ENCODE data around the gene ALDH5A1. TPM values are rescaled to one million over a fixed set of nuclear protein-coding genes. Genes with fewer than 3 reads are reported as not detected.
"Not testable (repeated sequence)": the region's sequence is repeated elsewhere in the genome, so short reads cannot be mapped to it uniquely, and the experiment has no call there.

ALDH5A1 gene
- polyA plus RNA-seq, 3 donors = 3.2 to 6.7 (median 3.4) TPM

DNA sequence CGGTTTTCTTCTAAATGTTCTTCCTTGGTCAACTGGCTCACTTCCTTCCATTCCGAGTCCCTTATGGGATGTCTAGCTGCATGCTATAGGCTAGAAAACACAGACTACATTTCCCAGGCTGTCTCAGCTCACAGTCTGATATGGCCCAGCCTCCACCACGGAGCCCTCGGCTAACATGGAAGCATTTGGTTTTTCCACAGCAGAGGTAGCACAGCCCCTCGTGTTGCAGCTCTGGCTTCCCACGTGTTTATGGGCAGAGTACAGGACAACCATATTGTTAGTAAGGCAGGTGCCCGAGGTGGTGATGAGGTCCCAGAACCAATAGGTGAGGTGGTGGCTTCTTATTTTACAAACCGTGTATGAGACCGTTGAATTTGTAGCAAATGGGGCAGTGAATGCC is 14.1 kb upstream of the ALDH5A1 start:
- no peak overlapping the region for H3K27ac ChIP-seq (ENCODE audit: low read depth, low read length)
- WGBS, 3 donors = 86 to 97% (median 89%) methylated on average over 9 of the region's 9 CpGs

DNA sequence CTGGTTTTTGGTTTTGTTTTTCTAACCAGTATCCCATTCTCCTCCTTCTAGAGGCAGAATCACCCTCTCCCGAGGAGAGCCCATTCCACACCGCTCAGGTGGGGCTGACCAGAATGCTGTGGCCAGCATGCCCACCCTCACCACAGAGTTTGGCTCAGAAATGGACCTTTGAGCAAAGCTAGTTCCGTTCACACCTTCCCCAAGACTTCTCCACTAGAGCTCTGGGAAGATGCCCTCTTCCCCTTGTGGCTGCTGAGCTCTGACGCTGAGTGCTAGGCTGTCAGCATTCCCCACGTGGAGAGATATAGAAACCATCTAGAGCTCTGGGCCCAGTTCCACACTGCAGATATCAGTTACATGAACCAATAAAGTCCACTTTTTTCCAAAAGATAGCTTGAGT is 13.3 kb upstream of the ALDH5A1 start:
- WGBS, 3 donors = 82 to 88% (median 86%) methylated on average over 5 of the region's 5 CpGs
- H3K27ac ChIP-seq (ENCODE audit: low read depth, low read length) = no peak overlapping the region

DNA sequence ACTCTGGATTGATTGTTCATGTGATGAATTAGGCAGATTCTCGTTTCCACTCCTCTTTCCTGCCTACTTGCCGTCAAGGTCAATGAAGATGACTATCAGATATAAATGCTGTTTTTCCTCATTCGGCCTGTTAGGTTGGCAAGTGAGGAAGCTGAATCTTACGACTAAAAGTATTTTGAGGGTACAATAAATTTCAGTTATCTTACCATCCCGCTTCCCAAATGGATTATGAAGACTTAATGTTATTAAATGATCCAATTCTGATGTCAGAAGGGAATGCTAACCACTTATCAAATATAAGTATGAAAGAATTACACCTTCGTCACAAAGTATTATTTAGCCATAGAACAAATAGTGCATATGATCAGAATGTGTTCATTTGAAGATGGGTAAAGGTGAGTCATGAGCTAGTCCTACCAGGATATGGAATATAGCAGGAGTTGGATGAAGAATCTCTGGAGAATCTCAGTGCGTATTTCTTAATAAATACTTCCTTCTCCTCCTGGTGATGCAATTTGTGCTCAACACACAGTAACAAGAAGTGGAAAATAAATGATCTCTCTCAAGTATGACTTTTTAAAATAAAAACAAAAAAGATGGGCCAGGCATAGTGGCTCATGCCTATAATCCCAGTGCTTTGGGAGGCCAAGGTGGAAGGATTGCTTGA is 10.0 kb upstream of the ALDH5A1 start:
- no peak overlapping the region for H3K27ac ChIP-seq (ENCODE audit: low read depth, low read length)
- 82 to 89% (median 84%) methylated on average over 7 of the region's 7 CpGs for WGBS, 3 donors

DNA sequence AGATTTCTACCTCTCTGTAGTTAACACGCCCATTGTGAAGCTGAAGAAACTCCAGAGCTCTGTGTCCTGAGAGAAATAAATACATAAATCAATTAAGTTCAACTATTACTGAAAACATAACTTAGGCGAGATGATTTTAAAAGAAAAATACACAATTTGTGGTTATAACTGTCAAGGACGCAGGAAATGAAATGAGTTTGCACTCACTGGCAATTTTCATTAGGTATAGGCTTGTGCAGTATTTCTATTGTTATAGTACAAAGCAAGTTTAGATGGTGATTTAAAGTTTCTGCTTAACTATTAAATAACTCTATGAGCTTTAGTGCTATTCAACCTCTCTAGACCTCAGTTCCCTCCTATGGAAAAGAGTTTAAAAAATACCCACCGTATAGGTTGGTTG is 8.7 kb upstream of the ALDH5A1 start:
- 75 to 91% (median 79%) methylated on average over 4 of the region's 4 CpGs for WGBS, 3 donors
- no peak overlapping the region for H3K27ac ChIP-seq (ENCODE audit: low read depth, low read length)

DNA sequence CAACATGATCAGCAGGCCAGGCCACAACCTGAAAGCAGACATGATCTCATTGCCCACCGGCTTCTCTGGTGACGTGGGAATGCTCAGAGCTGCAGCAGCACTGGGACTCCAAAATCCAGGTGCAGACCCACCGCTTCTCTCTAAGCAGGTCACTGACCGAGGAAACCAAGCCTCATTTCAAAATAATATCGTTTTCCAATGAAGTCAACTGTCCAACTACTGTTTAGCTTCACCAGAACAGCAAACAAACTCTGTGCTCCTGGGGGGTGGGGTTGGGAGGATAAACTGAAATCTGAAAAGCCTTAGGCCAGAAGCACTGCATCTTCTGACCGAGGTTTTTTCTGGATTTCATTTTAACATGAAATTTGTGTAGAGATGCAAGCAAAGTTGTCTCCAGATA is 5.3 kb upstream of the ALDH5A1 start, which contains the start of gene GPLD1:
Gene GPLD1, minus strand, starts transcription at position 109 of the 400 bp plus-strand sequence. Its CDS starts 67 bp downstream, at position 42.
- no peak within 1 kb of the TSS for H3K27ac ChIP-seq (ENCODE audit: low read depth, low read length)
- WGBS, 3 donors = 85 to 90% (median 86%) methylated on average over 6 of the region's 6 CpGs

DNA sequence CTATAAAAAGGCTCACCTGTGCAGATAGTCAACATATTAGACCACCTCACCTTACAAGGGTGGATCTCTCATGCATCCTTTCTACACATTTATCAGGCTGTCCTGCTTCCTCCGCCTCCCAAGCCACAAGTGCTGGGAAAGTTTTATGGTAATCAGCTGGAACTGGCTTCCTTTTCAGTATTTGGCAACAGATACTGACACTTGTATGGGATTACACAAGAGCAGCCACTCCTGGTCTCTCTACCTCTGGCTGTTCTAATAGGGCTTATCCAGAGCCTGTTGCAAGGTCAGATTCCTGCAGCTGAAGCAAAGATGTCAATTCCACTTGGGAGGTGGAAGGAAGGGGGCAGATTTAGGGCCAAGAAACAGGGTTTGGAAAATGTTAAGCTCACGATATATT is 4.9 kb upstream of the ALDH5A1 start:
- H3K27ac ChIP-seq (ENCODE audit: low read depth, low read length) = no peak overlapping the region
- 36 to 66% (median 54%) methylated on average over 2 of the region's 2 CpGs for WGBS, 3 donors

DNA sequence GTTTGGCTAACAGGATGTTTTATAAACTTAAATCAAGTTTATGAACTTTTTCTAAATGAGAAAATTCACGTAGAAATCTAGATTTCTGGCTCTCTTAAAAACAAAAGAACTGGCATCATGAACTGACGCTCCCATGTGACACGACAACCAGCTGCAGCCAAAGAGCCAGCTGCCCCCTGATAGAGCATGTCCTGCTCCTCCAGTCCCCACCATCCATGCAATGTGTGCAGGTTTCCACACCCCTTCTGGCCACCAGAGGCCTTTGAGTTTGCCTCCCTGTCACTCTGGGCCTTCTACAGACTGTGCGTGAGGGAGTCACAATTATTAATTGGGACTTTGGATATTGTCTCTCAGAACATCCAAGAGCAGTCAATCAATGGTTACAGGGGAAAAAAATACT is 3.8 kb upstream of the ALDH5A1 start:
- WGBS, 3 donors = 87 to 92% (median 91%) methylated on average over 4 of the region's 4 CpGs

DNA sequence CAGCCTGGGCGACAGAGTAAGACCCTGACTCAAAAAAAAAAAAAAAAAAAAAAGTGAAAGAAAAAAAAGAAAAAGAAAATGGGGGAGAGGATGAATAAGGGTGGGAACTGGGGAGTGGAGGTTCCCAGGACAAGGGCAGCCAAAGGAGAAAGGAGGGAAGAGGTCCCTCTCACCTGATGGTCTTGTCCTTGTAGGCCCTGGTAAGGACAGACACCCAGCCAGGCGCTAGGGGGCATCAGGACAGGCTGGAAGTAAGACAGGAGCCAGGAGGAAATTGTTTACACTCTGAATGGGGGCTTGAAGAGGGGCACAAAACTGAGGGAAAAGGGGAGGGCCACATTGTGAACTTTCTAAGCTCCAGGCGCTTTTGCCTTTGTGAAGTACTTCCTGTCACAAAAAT is 2.3 kb upstream of the ALDH5A1 start:
- H3K27ac ChIP-seq (ENCODE audit: low read depth, low read length) = no peak overlapping the region
- 76 to 87% (median 84%) methylated on average over 3 of the region's 3 CpGs for WGBS, 3 donors

More for the DNA sequence above, 3.8 kb upstream of the ALDH5A1 start:
- no peak overlapping the region for H3K27ac ChIP-seq (ENCODE audit: low read depth, low read length)

DNA sequence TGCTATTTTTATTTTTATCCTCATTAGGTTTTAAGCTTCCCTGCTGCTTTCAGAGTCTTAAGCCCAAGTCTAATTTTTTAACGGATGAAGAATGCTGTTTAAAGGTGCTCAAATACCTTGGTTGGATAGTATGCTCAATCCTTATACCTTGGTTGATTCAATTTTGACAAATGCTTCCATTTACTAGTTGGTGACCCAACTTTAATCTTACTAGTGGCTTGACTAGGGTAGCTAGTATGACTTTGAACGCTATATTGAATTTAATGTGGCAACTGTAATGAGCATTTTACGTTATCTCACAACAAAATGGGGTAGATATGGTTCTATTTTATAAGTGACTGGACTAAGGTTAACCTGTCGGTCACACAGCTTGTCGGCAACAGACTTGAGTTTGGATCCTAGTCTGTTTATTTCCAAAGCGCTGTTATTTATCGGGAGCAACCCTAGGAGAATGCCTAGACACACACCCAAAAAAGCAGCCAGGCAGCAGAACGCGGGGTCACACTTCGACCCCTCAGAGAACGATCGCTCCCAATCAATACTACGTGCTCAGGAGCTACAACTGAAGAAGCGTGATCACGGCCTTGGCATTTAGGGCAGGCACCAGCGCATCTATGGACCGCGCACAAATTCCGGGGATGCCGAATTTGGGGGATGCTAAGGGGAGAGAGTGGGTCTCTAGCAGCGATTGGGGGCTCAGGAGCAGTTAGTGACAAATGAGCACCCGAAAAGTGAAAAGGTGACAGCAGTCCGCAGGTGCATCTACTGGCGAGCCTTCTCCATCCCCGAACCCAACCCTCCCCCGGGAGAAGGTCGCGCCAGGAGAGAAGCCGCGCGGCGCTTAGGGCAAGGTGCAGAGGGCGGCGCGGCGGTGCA is 586 bp upstream of the ALDH5A1 start:
- H3K27ac ChIP-seq (ENCODE audit: low read depth, low read length) = no peak overlapping the region
- 14 to 24% (median 16%) methylated on average over 24 to 36 of the region's 36 CpGs for WGBS, 3 donors

DNA sequence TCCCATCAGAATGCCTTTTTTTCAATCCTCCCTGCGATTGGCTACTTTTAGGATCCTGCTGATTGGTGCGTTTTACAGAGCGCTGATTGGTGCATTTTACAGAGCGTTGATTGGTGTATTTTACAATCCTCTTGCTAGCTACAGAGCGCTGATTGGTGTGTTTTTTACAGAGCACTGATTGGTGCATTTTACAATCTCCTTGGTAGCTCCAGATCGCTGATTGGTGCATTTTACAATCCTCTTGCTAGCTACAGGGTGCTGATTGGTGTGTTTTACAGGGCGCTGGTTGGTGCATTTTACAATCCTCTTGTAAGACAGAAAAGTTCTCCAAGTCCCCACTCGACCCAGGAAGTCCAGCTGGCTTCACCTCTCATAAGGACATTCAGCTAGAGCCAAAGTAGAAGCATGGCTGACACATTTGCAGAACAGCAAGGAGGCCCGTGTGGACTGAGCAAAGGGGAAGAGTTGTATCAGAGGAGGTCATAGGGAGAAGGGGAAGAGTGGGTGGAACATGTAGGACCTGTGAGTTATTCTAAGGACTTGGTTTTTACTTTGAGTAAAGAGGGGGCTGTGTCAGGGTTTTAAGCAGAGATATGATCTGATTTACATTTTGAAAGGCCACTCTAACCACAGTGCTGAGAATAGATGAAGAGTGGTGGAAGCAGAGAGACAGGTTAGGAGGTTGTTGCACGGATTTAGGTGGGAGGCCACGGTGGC is 2.6 kb downstream of the ALDH5A1 start:
- 88 to 96% (median 93%) methylated on average over 11 of the region's 11 CpGs for WGBS, 3 donors
- no peak overlapping the region for H3K27ac ChIP-seq (ENCODE audit: low read depth, low read length)

DNA sequence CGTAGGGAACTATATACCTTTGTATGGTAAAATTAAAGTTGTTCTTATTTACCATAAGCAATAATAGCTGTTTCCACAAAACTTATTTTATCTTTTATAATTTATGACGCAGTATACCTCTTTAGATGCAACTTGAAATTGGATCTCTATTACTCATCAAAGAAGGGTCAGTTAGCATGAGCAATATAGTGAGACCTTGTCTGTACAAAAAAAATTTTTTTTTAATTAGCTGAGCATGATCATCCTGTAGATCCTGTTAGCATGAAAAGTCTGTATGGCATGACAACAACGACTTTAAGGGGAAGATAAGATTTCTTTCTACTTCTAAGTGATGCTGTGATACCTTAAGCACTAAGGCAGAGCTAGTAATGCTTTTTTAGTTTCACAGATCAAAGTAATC is 5.9 kb downstream of the ALDH5A1 start:
- H3K27ac ChIP-seq (ENCODE audit: low read depth, low read length) = no peak overlapping the region

DNA sequence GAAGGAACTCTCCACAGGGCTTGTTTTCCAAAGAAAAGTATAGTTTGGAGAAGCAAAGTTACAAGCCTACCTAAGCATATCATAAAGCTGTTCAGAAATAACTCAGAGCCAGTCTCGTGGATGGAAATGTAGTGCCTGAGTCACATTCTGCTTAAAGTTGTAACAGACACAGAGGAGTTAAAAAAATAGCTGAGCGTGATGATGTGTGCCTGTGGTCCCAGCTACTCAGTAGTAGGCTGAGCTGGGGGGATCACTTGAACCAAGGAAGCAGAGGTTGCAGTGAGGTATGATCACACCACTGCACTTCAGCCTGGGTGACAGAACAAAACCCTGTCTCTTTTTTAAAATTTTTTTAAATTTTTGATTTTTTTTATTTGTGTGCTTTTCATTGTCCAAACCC is 6.6 kb downstream of the ALDH5A1 start:
- no peak overlapping the region for H3K27ac ChIP-seq (ENCODE audit: low read depth, low read length)
- 75 to 81% (median 79%) methylated on average over 2 of the region's 2 CpGs for WGBS, 3 donors

More for the DNA sequence above, 5.9 kb downstream of the ALDH5A1 start:
- 85 to 92% (median 85%) methylated on average over 3 of the region's 3 CpGs for WGBS, 3 donors

DNA sequence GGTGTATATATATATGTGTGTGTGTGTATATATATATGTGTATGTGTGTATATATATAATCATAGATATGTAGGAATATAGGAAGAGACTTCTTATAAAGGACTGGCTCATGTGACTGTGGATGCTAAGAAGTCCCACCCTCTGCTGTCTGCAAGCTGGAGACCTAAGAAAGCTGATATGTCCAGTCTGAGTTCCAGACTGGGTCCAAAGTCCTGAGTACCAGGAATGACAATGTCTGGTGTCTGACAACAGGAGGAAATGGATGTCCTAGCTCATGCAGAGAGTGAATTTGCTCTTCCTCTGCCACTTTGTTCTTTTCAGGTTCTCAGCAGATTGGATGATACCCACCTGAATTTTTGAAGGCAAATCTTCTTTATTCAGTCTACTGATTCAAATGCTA is 7.1 kb downstream of the ALDH5A1 start:
- no peak overlapping the region for H3K27ac ChIP-seq (ENCODE audit: low read depth, low read length)

DNA sequence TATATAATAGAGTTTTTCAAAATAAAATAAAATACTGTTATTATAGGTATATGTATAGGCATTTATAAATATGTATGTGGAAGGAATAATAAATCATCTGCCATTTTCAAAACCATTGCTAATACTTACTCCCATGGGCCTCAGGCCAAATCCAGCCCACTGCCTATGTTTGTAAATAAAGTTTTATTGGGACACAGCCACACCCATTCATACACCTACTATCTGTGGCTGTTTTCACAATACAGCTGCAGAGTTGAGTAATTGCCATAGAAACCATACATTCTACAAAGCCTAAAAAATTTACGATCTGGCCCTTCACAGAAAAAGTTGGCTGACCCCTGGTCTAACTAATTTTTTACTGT is 9.5 kb downstream of the ALDH5A1 start:
- no peak overlapping the region for H3K27ac ChIP-seq (ENCODE audit: low read depth, low read length)
- 94 to 97% (median 97%) methylated on average over 1 of the region's 1 CpG for WGBS, 3 donors

DNA sequence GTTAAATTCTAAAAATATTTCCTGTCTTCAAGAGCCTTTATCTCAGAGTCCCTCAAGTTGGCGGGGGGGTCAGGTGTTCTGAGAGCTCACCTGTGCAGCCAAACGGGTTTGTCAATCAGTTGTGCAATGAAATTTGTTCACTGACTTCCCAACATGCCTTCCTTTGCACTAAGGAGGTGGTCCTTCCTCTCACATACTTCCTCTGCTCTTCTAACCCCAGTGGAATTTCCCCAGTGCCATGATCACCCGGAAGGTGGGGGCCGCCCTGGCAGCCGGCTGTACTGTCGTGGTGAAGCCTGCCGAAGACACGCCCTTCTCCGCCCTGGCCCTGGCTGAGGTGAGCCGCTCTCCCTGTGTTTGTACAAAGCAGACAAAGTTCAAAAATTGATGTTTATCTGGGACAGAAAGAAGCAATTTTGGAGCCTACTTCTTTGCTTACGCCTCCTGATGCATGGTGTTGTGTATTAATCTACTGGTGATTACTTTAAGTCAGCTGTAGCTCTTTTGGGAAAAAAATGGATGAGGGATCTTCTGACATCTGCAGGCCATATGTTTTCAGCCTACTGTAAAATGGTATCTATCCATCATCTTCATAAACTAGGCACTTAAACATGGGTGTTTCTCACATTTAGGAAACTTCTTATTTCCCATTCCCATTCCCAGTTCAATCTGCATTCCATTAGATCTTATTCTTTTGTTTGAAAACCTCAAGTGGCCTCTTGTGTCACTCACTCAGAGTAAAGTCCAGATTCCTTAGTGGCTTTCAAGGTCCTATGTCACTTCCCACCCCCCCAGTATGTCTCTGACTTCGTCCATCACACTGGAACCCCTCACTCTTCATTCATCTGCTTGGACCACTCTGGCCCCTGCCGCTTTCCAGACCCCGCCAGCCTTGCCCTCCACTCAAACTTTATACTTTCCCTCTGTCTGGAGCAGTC is 10.1 kb downstream of the ALDH5A1 start:
- WGBS, 3 donors = 88 to 94% (median 91%) methylated on average over 14 of the region's 14 CpGs
- H3K27ac ChIP-seq (ENCODE audit: low read depth, low read length) = no peak overlapping the region

DNA sequence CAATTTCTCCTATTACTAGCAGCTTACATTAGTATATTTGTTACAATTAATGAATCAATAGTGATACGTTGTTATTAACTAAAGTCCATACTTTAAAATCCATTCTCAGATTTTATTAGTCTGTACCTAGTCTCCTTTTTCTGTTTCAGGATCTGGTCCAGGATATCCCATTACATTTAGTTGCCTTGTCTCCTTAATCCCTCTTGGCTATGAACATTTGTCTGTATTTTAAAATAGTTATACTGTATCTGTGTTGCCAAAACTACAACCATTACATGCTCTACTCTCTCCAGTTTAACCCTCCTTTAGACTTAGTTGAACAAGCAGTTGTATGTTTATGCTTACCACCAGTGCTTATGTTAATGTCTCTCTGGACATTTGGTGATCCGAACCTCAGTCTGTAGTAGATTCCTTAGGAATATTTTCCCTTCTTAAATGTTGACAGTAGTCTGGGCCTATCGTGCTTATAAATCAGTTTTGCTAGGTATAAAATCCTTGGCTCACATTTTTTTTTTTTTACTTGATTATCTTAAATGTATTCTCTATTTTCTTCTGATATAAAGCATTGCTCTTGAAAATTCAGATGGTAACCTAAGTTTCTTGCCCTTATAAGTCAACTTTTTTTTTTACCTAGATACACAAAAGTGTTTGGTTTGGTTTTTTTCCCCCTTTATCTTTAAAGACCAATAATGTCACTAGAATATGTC is 12.2 kb downstream of the ALDH5A1 start:
- H3K27ac ChIP-seq (ENCODE audit: low read depth, low read length) = no peak overlapping the region

DNA sequence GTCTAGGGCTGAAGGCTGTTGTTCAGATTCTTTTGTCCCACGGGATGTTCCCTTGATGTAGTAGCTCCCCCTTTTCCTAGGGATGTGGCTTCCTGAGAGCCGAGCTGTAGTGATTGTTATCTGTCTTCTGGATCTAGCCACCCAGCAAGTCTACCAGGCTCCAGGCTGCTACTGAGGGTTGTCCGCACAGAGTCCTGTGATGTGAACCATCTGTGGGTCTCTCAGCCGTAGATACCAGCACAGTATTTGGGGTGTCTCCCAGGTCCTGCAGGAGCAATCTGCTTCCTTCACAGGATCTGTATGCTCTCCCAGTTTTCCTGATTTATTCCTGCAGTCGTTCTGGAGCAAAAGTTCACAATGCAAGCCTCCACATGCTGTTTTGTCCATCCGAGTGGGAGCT is 17.2 kb downstream of the ALDH5A1 start:
- 72 to 82% (median 77%) methylated on average over 6 of the region's 6 CpGs for WGBS, 3 donors
- not testable (repeated sequence) for H3K27ac ChIP-seq (ENCODE audit: low read depth, low read length)

More for the DNA sequence above, 12.2 kb downstream of the ALDH5A1 start:
- WGBS, 3 donors = 95 to 98% (median 97%) methylated on average over 3 of the region's 3 CpGs

DNA sequence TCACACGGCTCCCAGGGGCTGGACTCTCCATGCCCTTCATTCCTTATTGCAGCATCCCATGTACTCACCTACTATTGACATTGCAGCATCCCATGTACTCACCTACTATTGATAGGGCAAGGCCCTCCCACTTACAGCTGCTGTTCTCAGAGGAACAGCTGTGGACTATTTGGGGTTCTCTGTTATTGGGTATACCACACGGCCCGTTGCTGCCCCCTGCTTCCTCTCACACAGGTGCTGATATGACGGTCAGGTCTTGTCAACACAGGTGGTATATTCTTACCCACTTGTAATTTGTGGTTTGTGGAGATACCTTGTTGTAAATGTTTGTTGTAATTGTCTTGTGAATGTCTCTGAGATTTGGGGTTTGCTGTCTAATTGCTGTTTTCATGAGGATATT is 18.8 kb downstream of the ALDH5A1 start:
- WGBS, 3 donors = 86 to 93% (median 92%) methylated on average over 4 of the region's 4 CpGs
- no peak overlapping the region for H3K27ac ChIP-seq (ENCODE audit: low read depth, low read length)
